H1 (cell line): ENCODE results near the gene CAMK2B. TPM values are rescaled to one million over a fixed set of nuclear protein-coding genes. Genes with fewer than 3 reads are reported as not detected.

ENCODE experiments used
- CTCF ChIA-PET: fragments of 300-600 bp; sonication (Branson Sonifier 250); formaldehyde crosslinking; loops from one replicate; lab custom pipeline; 2021; ENCODE audit not compliant: partially characterized antibody; lab: Charles Lee
- POLR2A ChIA-PET: fragments of 300-600 bp; sonication (Branson Sonifier 250); formaldehyde crosslinking; loops from one replicate; lab custom pipeline; 2021; ENCODE audit warnings: inconsistent platforms; ENCODE audit not compliant: partially characterized antibody; lab: Charles Lee
- DNase-seq, 2 experiments: peaks; one replicate each; pipeline versions ENCODE4 v3.0.0 to v3.0.0-alpha.2; 2010 to 2022; ENCODE audit warnings: low spot score in 2 of 2, low read depth in 1 of 2, mixed read lengths in 1 of 2
- FAIRE-seq: peaks from 2 replicates; lab custom pipeline; 2011; peaks lifted over from hg19 to GRCh38; lab: Jason Lieb, UNC
- H2AFZ ChIP-seq: 2 replicates; pipeline ENCODE4 v1.8.1; 2012; ENCODE audit warnings: low read length, inconsistent platforms
- H2AK5ac ChIP-seq: 2 replicates; pipeline ENCODE4 v1.6.1; 2013; ENCODE audit warnings: low read depth, low read length
- H2BK120ac ChIP-seq: replicated peaks from 2 replicates; pipeline ENCODE3; 2013; ENCODE audit warnings: low read depth, low read length, inconsistent platforms
- H2BK12ac ChIP-seq: 2 replicates; pipeline ENCODE4 v1.6.1; 2013; ENCODE audit warnings: low read depth, low read length
- H2BK15ac ChIP-seq: 2 replicates; pipeline ENCODE4 v1.6.1; 2013; ENCODE audit warnings: low read length
- H2BK20ac ChIP-seq: 2 replicates; pipeline ENCODE4 v1.6.1; 2013; ENCODE audit warnings: low read length
- H2BK5ac ChIP-seq: 2 replicates; pipeline ENCODE4 v1.6.1; 2013; ENCODE audit warnings: low read depth, low read length
- H3K14ac ChIP-seq: 2 replicates; pipeline ENCODE4 v1.6.1; 2013; ENCODE audit warnings: inconsistent platforms; ENCODE audit not compliant: insufficient read length
- H3K18ac ChIP-seq: 2 replicates; pipeline ENCODE4 v1.6.1; 2013; ENCODE audit warnings: low read length; ENCODE audit errors: extremely low read depth
- H3K23ac ChIP-seq: 2 replicates; pipeline ENCODE4 v1.6.1; 2013; ENCODE audit warnings: inconsistent platforms; ENCODE audit not compliant: insufficient read length
- H3K23me2 ChIP-seq: 2 replicates; pipeline ENCODE4 v1.6.1; 2013; ENCODE audit warnings: low read depth, low read length
- H3K27ac ChIP-seq: 2 replicates; pipeline ENCODE4 v1.6.1; 2011; ENCODE audit warnings: low read depth, low read length, inconsistent platforms
- H3K27me3 ChIP-seq, 4 experiments: replicated peaks in 1 of 4; 1 replicate in 1 of 4; 2 replicates in 3 of 4; pipeline versions ENCODE4 v1.6.1 to v1.8.1; 2011 to 2013; ENCODE audit warnings: low read length in 3 of 4, mild to moderate bottlenecking in 3 of 4, inconsistent platforms in 2 of 4, mixed read lengths in 2 of 4, moderate library complexity in 1 of 4; ENCODE audit not compliant: control insufficient read depth in 3 of 4, insufficient read depth in 3 of 4; ENCODE audit errors: extremely low read depth in 1 of 4
- H3K36me3 ChIP-seq, 4 experiments: 2 replicates each; pipeline versions ENCODE4 v1.6.1 to v1.8.1; 2011 to 2013; ENCODE audit warnings: mild to moderate bottlenecking in 4 of 4, low read length in 3 of 4, moderate library complexity in 2 of 4, control low read depth in 1 of 4, inconsistent platforms in 1 of 4; ENCODE audit not compliant: insufficient read depth in 4 of 4, control insufficient read depth in 2 of 4
- H3K4ac ChIP-seq: replicated peaks from 2 replicates; pipeline ENCODE3; 2013; ENCODE audit warnings: low read length, low read depth, mixed read lengths, inconsistent platforms; ENCODE audit not compliant: insufficient read length
- H3K4me1 ChIP-seq, 4 experiments: replicated peaks in 1 of 4; 1 replicate in 1 of 4; 2 replicates in 3 of 4; pipeline versions ENCODE4 v1.6.1 to v1.8.1; 2011 to 2013; ENCODE audit warnings: low read length in 3 of 4, inconsistent platforms in 2 of 4, mixed read lengths in 1 of 4; ENCODE audit not compliant: insufficient read depth in 4 of 4, control insufficient read depth in 3 of 4
- H3K4me2 ChIP-seq, 2 experiments: 2 replicates each; pipeline versions ENCODE4 v1.6.1 to v1.8.1; 2011 to 2013; ENCODE audit warnings: low read depth in 2 of 2, low read length in 2 of 2, control low read depth in 1 of 2, inconsistent platforms in 1 of 2, mild to moderate bottlenecking in 1 of 2; ENCODE audit not compliant: insufficient read depth in 1 of 2
- H3K4me3 ChIP-seq, 4 experiments: fragments of 200-600, 300-600 bp in 1 of 4; sonication (generic), shearing (Covaris generic), sonication (Bioruptor Twin) in 1 of 4; 2 replicates each; pipeline versions ENCODE4 v1.5.1 to v1.8.1; 2011 to 2016; ENCODE audit warnings: low read length in 4 of 4, low read depth in 3 of 4, control low read depth in 2 of 4, inconsistent platforms in 2 of 4, mild to moderate bottlenecking in 2 of 4, mixed read lengths in 1 of 4, moderate library complexity in 1 of 4; ENCODE audit not compliant: insufficient read depth in 2 of 4; ENCODE audit errors: extremely low read depth in 1 of 4
- H3K56ac ChIP-seq: replicated peaks from 2 replicates; pipeline ENCODE3; 2013; ENCODE audit warnings: low read depth, mild to moderate bottlenecking, mixed read lengths, low read length, inconsistent platforms; ENCODE audit not compliant: insufficient read length
- H3K79me1 ChIP-seq: 2 replicates; pipeline ENCODE4 v1.6.1; 2013; ENCODE audit warnings: low read depth, low read length, control low read depth
- H3K79me2 ChIP-seq, 2 experiments: 2 replicates each; pipeline versions ENCODE4 v1.6.1 to v1.8.1; 2012 to 2013; ENCODE audit warnings: low read length in 2 of 2, mild to moderate bottlenecking in 2 of 2, inconsistent platforms in 1 of 2; ENCODE audit not compliant: insufficient read depth in 2 of 2, control insufficient read depth in 1 of 2
- H3K9ac ChIP-seq, 4 experiments: replicated peaks in 1 of 4; 1 replicate in 1 of 4; 2 replicates in 3 of 4; pipeline versions ENCODE4 v1.6.1 to v1.8.1; 2011 to 2013; ENCODE audit warnings: low read depth in 3 of 4, low read length in 3 of 4, control low read depth in 2 of 4, mild to moderate bottlenecking in 2 of 4, moderate library complexity in 2 of 4, inconsistent platforms in 1 of 4; ENCODE audit errors: extremely low read depth in 1 of 4
- H3K9me3 ChIP-seq, 2 experiments: 2 replicates each; pipeline versions ENCODE4 v1.6.1 to v1.8.1; 2012 to 2013; ENCODE audit warnings: mild to moderate bottlenecking in 2 of 2, moderate library complexity in 2 of 2, control low read depth in 1 of 2, inconsistent platforms in 1 of 2, low read depth in 1 of 2, low read length in 1 of 2, mixed read lengths in 1 of 2; ENCODE audit not compliant: insufficient read depth in 2 of 2
- H4K20me1 ChIP-seq, 2 experiments: replicated peaks in 1 of 2; 2 replicates each; pipeline versions ENCODE3 to v1.8.1; 2011 to 2013; ENCODE audit warnings: inconsistent platforms in 2 of 2, low read length in 2 of 2, mild to moderate bottlenecking in 1 of 2; ENCODE audit not compliant: insufficient read depth in 2 of 2, control insufficient read depth in 1 of 2
- H4K5ac ChIP-seq: 2 replicates; pipeline ENCODE4 v1.6.1; 2013; ENCODE audit warnings: low read length, low read depth, mixed read lengths, inconsistent platforms; ENCODE audit not compliant: insufficient read length
- H4K8ac ChIP-seq: 2 replicates; pipeline ENCODE4 v1.8.0; 2013; ENCODE audit warnings: mild to moderate bottlenecking, moderate library complexity, low read length, inconsistent platforms; ENCODE audit not compliant: insufficient read depth; ENCODE audit errors: extremely low read depth
- H4K91ac ChIP-seq: replicated peaks from 2 replicates; pipeline ENCODE3; 2013; ENCODE audit warnings: low read length, mixed read lengths, inconsistent platforms; ENCODE audit not compliant: insufficient read length
- CBX5 ChIP-seq: fragments of 300-800, 300-1000 bp; sonication (generic); IDR thresholded peaks from 2 replicates; pipeline ENCODE4 v1.7.1; 2016; ENCODE audit warnings: antibody characterized with exemption, low read length, low read depth
- CREB1 ChIP-seq: IDR thresholded peaks from 2 replicates; pipeline ENCODE4 v1.6.1; 2012; ENCODE audit warnings: inconsistent platforms
- CTCF ChIP-seq, 3 experiments: IDR thresholded peaks; 1 replicate in 2 of 3; 2 replicates in 1 of 3; pipeline versions ENCODE4 v1.5.1 to v1.6.1; 2011; ENCODE audit warnings: low read length in 3 of 3, mild to moderate bottlenecking in 3 of 3, inconsistent platforms in 2 of 3, low read depth in 1 of 3, moderate library complexity in 1 of 3; ENCODE audit not compliant: insufficient read depth in 1 of 3; ENCODE audit errors: control extremely low read depth in 1 of 3
- RAD21 ChIP-seq, 2 experiments: IDR thresholded peaks in 1 of 2; conservative IDR thresholded peaks in 1 of 2; 2 replicates each; pipeline ENCODE4 v1.6.1; 2011; ENCODE audit warnings: low read depth in 2 of 2, low read length in 2 of 2, improper control_type of control experiment in 1 of 2, inconsistent platforms in 1 of 2, mild to moderate bottlenecking in 1 of 2, moderate library complexity in 1 of 2
- RXRA ChIP-seq: IDR thresholded peaks from 2 replicates; pipeline ENCODE4 v1.6.1; 2011; ENCODE audit warnings: low read depth, mild to moderate bottlenecking, low read length, moderate library complexity; ENCODE audit not compliant: insufficient read depth
- TAF1 ChIP-seq: IDR thresholded peaks from 2 replicates; pipeline ENCODE4 v1.6.1; 2011; ENCODE audit warnings: mild to moderate bottlenecking, low read depth, low read length
- TAF7 ChIP-seq: optimal IDR thresholded peaks from 2 replicates; pipeline ENCODE3; 2011; ENCODE audit warnings: low read depth, mild to moderate bottlenecking, inconsistent platforms, low read length, moderate library complexity, borderline replicate concordance
- WGBS, 2 experiments: shearing (Covaris generic) in 1 of 2; methylation state at CpG; one replicate each; pipeline versions ENCODE4 v1.1.6 to v1.1.7; 2013 to 2015; ENCODE audit warnings: low lambda C conversion rate in 2 of 2, mixed read lengths in 2 of 2, inconsistent platforms in 1 of 2, low coverage in 1 of 2, missing lambda C conversion rate in 1 of 2; ENCODE audit not compliant: insufficient replicate concordance in 2 of 2, insufficient coverage in 1 of 2, insufficient read length in 1 of 2; ENCODE audit errors: extremely low coverage in 1 of 2, missing lambda C conversion rate in 1 of 2; 5-methylcytosine and 5-hydroxymethylcytosine counted together
- polyA plus RNA-seq, 7 experiments: library from polyadenylated mRNA; depleted of rRNA in 3 of 7; stranded (reverse) in 5 of 7; unstranded in 2 of 7; fragments of >200 nt in 5 of 7; fragments of 200-250 nt in 2 of 7; gene quantifications; 1 replicate in 5 of 7; 2 replicates in 1 of 7; 4 replicates in 1 of 7; pipeline versions ENCODE4 v1.2.1 to v1.2.3, GENCODE V29; 2011 to 2013; ENCODE audit warnings: missing spikeins in 2 of 7, mixed read lengths in 2 of 7
- total RNA-seq: library from RNA; stranded (reverse); fragmentation: NEBNext Ultra II Directional; extraction: Animal tissue kit (Norgen Biotek cat#: 25700); gene quantifications from 2 replicates; pipeline ENCODE4 v1.2.1, GENCODE V29; 2021
- TF ChIP-seq, protein P1 (sequence below): IDR thresholded peaks from 2 replicates; pipeline ENCODE4 v1.6.1; 2011; ENCODE audit warnings: low read depth, mild to moderate bottlenecking, low read length; ENCODE audit not compliant: insufficient read depth

The CAMK2B gene
- total and polyA plus RNA-seq, 2 of the 8 experiments (the other 6 are each of a cell fraction or from before 2014, with no cell fraction given), result 0.05 to 0.15 TPM

DNA sequence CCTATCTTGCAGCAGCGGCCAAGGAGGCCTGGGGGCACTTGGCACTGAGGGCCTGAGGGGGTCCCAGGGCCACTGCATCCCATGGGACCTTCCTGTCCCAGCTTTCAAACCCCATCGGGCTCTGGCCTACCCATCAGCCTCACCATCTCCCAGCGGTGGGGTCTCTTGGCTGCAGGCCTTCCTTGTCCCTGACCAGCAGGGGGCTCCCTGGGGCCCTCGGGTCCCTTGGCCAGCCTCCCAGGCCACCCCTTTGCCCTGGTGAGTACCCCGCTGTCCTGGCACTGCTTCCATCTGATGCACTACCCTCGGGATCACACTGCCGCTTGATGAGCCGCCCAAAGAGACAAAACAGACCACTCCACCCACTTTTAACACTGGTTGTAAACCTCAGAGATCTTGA lies 81.1 kb downstream of the CAMK2B start:
- H3K4me3 ChIP-seq, result no peak overlapping the region
- no peaks in the 10 kb centered on the region for H3K36me3 ChIP-seq
- no peak overlapping the region for H3K4me2 ChIP-seq
- H2BK15ac ChIP-seq, result no peak overlapping the region
- 0 out of 2 replicates have a peak, but pooled peaks cover 6% of the 10 kb centered on the region for H3K79me1 ChIP-seq
- ChIA-PET POLR2A (interaction anchor here (1.1 kb wide), 1 partner anchor 19 kb away, joined by 3 read pairs; no protein-coding TSS in a partner anchor), CTCF (interaction anchor here (0.6 to 5.0 kb wide), 17 partner anchors 9 to 291 kb away, joined by 3 to 37 read pairs (median 4); no protein-coding TSS in a partner anchor)
- H3K79me2 ChIP-seq, result no peaks in the 10 kb centered on the region
- H3K18ac ChIP-seq, result no peak overlapping the region
- H4K8ac ChIP-seq, result no peak overlapping the region
- no peaks in the 10 kb centered on the region for H3K4me1 ChIP-seq
- no peaks in the 10 kb centered on the region; a peak in 1 of 7 replicates for H3K27me3 ChIP-seq
- no peak overlapping the region for H3K23ac ChIP-seq
- H4K5ac ChIP-seq, result no peak overlapping the region
- no peak overlapping the region for H3K14ac ChIP-seq
- H3K9me3 ChIP-seq, result no peaks in the 10 kb centered on the region
- H4K20me1 ChIP-seq, result peaks cover 0 to 6% of the 10 kb centered on the region in 2 experiments
- FAIRE-seq (no peak), DNase-seq (peak in 1 of 2 experiments; percentile 66)
- no peak overlapping the region for H2BK12ac ChIP-seq
- no peak overlapping the region for H2BK120ac ChIP-seq
- no peak overlapping the region for H2AFZ ChIP-seq
- TF ChIP-seq RXRA (no peak), TAF7 (no peak), RAD21 (IDR thresholded peaks at IDR 0.05 in 1 of 2, conservative IDR thresholded peaks at IDR 0.05 in 1 of 2; ENCODE audit: low read depth in 2 of 2, low read length in 2 of 2) (peak; percentile 48 to 66), CBX5 (no peak), CREB1 (no peak), TAF1 (no peak), CTCF (IDR thresholded peaks at IDR 0.05; ENCODE audit: control extremely low read depth in 1 of 3, insufficient read depth in 1 of 3, low read depth in 1 of 3, low read length in 3 of 3) (peak in 2 of 3 experiments; percentile 58 to 62; a peak in 3 of 4 replicates)
- TF ChIP-seq, protein P1, sequence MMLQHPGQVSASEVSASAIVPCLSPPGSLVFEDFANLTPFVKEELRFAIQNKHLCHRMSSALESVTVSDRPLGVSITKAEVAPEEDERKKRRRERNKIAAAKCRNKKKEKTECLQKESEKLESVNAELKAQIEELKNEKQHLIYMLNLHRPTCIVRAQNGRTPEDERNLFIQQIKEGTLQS, result no peak
- no peak overlapping the region for H2BK5ac ChIP-seq
- 77% methylated on average over 8 of the region's 8 CpGs; no CpG with 5 or more reads in 1 of the 2 experiments for WGBS, 2 experiments
- H2AK5ac ChIP-seq, result no peak overlapping the region
- no peak overlapping the region for H2BK20ac ChIP-seq
- no peak overlapping the region for H3K9ac ChIP-seq
- H3K56ac ChIP-seq, result no peak overlapping the region
- no peak overlapping the region for H4K91ac ChIP-seq
- H3K23me2 ChIP-seq, result peaks cover 3% of the 10 kb centered on the region; the same call in 1 of the 2 replicates
- no peak overlapping the region for H3K4ac ChIP-seq
- H3K27ac ChIP-seq, result no peak overlapping the region
